Common myeloid progenitor, CD34-positive (primary cell): ENCODE measurements around the gene GNG5. TPM values are rescaled to one million over a fixed set of nuclear protein-coding genes. Genes with fewer than 3 reads are reported as not detected.

Experiments used
- CTCF ChIA-PET: fragments of 350-600 bp; sonication (Branson Sonifier 250); formaldehyde crosslinking; loops from one replicate; lab custom pipeline; 2021; ENCODE audit warnings: antibody characterized with exemption; lab: Charles Lee
- POLR2A ChIA-PET: fragments of 350-600 bp; sonication (Branson Sonifier 250); formaldehyde crosslinking; loops from one replicate; lab custom pipeline; 2021; ENCODE audit warnings: antibody characterized with exemption; lab: Charles Lee
- DNase-seq, 3 donors: peaks; one replicate each; pipeline versions ENCODE4 v3.0.0 to v3.0.0-alpha.2; 2013
- H3K27ac ChIP-seq, 2 experiments: 1 replicate in 1 of 2; 2 replicates in 1 of 2; pipeline ENCODE4 v1.7.0; 2013; ENCODE audit warnings: inconsistent platforms in 2 of 2, low read length in 2 of 2, mild to moderate bottlenecking in 2 of 2, low read depth in 1 of 2, moderate library complexity in 1 of 2; ENCODE audit not compliant: severe bottlenecking in 2 of 2, insufficient read depth in 1 of 2, poor library complexity in 1 of 2
- H3K27me3 ChIP-seq, 5 experiments: replicated peaks in 2 of 5; 1 replicate in 3 of 5; 2 replicates in 2 of 5; pipeline versions ENCODE4 v1.6.1 to v1.7.0; 2013; ENCODE audit warnings: low read length in 4 of 5, mild to moderate bottlenecking in 2 of 5, moderate library complexity in 2 of 5, inconsistent platforms in 1 of 5; ENCODE audit not compliant: insufficient read depth in 5 of 5, control insufficient read depth in 4 of 5
- H3K36me3 ChIP-seq, 4 experiments: 1 replicate in 2 of 4; 2 replicates in 2 of 4; pipeline versions ENCODE4 v1.6.1 to v1.7.0; 2013; ENCODE audit warnings: low read length in 3 of 4, control low read depth in 1 of 4, mild to moderate bottlenecking in 1 of 4; ENCODE audit not compliant: control insufficient read depth in 4 of 4, insufficient read depth in 4 of 4
- H3K4me1 ChIP-seq, 4 experiments: 1 replicate in 3 of 4; 2 replicates in 1 of 4; pipeline versions ENCODE4 v1.6.1 to v1.7.1; 2013; ENCODE audit warnings: low read length in 3 of 4, mild to moderate bottlenecking in 3 of 4, control low read depth in 1 of 4, inconsistent platforms in 1 of 4, moderate library complexity in 1 of 4; ENCODE audit not compliant: control insufficient read depth in 4 of 4, insufficient read depth in 4 of 4; ENCODE audit errors: control extremely low read depth in 1 of 4
- H3K4me3 ChIP-seq, 7 experiments: 1 replicate in 4 of 7; 2 replicates in 3 of 7; pipeline versions ENCODE4 v1.5.1 to v1.7.0; 2013; ENCODE audit warnings: mild to moderate bottlenecking in 7 of 7, low read length in 6 of 7, moderate library complexity in 6 of 7, inconsistent platforms in 2 of 7, low read depth in 2 of 7, control low read depth in 1 of 7; ENCODE audit not compliant: insufficient read depth in 4 of 7, control insufficient read depth in 1 of 7; ENCODE audit errors: extremely low read depth in 1 of 7
- H3K9me3 ChIP-seq, 5 experiments: 1 replicate in 4 of 5; 2 replicates in 1 of 5; pipeline versions ENCODE4 v1.6.1 to v1.7.1; 2013; ENCODE audit warnings: low read length in 4 of 5, mild to moderate bottlenecking in 2 of 5, inconsistent platforms in 1 of 5, low read depth in 1 of 5, moderate library complexity in 1 of 5; ENCODE audit not compliant: control insufficient read depth in 4 of 5, insufficient read depth in 2 of 5; ENCODE audit errors: control extremely low read depth in 1 of 5
- WGBS: methylation state at CpG from one replicate; pipeline ENCODE4 v1.1.5; 2013; ENCODE audit not compliant: insufficient coverage; 5-methylcytosine and 5-hydroxymethylcytosine counted together
- polyA plus RNA-seq: library from polyadenylated mRNA; unstranded; fragments of 120-200 nt; gene quantifications from one replicate; pipeline ENCODE4 v1.2.1, GENCODE V29; 2013

GNG5 gene
- polyA plus RNA-seq = 101 TPM

GRCh38 chr1:84506002-84506728 lies at the start of gene GNG5, which contains the start of gene SPATA1:
GNG5 (minus strand) TSS chr1:84506581; CDS start chr1:84506091, 490 bp downstream.
SPATA1 (plus strand) TSS chr1:84506386; CDS start chr1:84516360, 9,974 bp downstream.
- H3K27me3 ChIP-seq = no peaks in the 10 kb centered on the region
- CTCF ChIA-PET = interaction anchor here (0.8 to 4.1 kb wide), 8 partner anchors 13 to 359 kb away, joined by 3 to 21 read pairs (median 4); partner anchors contain the start of gene RPF1
- DNase-seq = peak; percentile 97 to 99 (median 99)
- peaks cover 3 to 14% (median 4%) of the 10 kb centered on the region in 4 experiments for H3K36me3 ChIP-seq
- WGBS = 0% methylated on average over 45 of the region's 60 CpGs
- peak within 1 kb of the TSS; percentile 86 to 93 for H3K27ac ChIP-seq
- H3K9me3 ChIP-seq = peaks cover 0 to 12% (median 3%) of the 10 kb centered on the region in 5 experiments
- peak within 1 kb of the TSS; percentile 84 to 98 (median 94) for H3K4me3 ChIP-seq
- POLR2A ChIA-PET = interaction anchor here (1.0 to 1.6 kb wide), 6 partner anchors 25 to 362 kb away, joined by 3 to 6 read pairs (median 4); partner anchors contain the start of genes CTBS and PRKACB
- peaks cover 8 to 33% (median 23%) of the 10 kb centered on the region in 4 experiments for H3K4me1 ChIP-seq

GRCh38 chr1:84550826-84551225 lies 44.4 kb upstream of the GNG5 start:
- H3K27ac ChIP-seq = no peak overlapping the region
- H3K4me1 ChIP-seq = no peaks in the 10 kb centered on the region
- no peak overlapping the region for H3K4me3 ChIP-seq
- no peaks in the 10 kb centered on the region for H3K9me3 ChIP-seq
- H3K27me3 ChIP-seq = no peaks in the 10 kb centered on the region
- POLR2A ChIA-PET = interaction anchor here (0.6 kb wide), 1 partner anchor 80 kb away, joined by 3 read pairs; no protein-coding TSS in a partner anchor
- H3K36me3 ChIP-seq = peaks cover 0 to 4% (median 1%) of the 10 kb centered on the region in 4 experiments
- CTCF ChIA-PET = interaction anchor here (1.0 kb wide), 2 partner anchors 9 to 16 kb away, joined by 3 read pairs; no protein-coding TSS in a partner anchor
- no CpG with 5 or more reads among the region's 2 CpGs for WGBS
- DNase-seq = no peak

GRCh38 chr1:84541679-84542078 lies 35.3 kb upstream of the GNG5 start:
- WGBS = 100% methylated on average over 1 of the region's 4 CpGs
- peak; percentile 18 to 42 (median 34) for DNase-seq
- POLR2A ChIA-PET = interaction anchor here (1.3 kb wide), 1 partner anchor 35 kb away, joined by 3 read pairs; the partner anchor contains the start of genes GNG5 and SPATA1
- Histone ChIP-seq H3K36me3 (peaks cover 0 to 11% (median 2%) of the 10 kb centered on the region in 4 experiments), H3K9me3 (no peaks in the 10 kb centered on the region), H3K27me3 (no peaks in the 10 kb centered on the region), H3K4me1 (no peaks in the 10 kb centered on the region), H3K27ac (no peak overlapping the region), H3K4me3 (no peak overlapping the region)
- CTCF ChIA-PET = interaction anchor here (0.7 to 1.8 kb wide), 5 partner anchors 33 to 411 kb away, joined by 3 to 5 read pairs (median 4); no protein-coding TSS in a partner anchor

- peaks cover 0 to 9% (median 2%) of the 10 kb centered on the region in 4 experiments for H3K36me3 ChIP-seq
- no peak overlapping the region for H3K4me3 ChIP-seq
- H3K9me3 ChIP-seq = no peaks in the 10 kb centered on the region
- ChIA-PET CTCF (interaction anchor here (0.6 to 1.2 kb wide), 5 partner anchors 54 to 397 kb away, joined by 3 to 5 read pairs (median 4); partner anchors contain the start of gene PRKACB), POLR2A (interaction anchor here (1.3 kb wide), 1 partner anchor 35 kb away, joined by 3 read pairs; the partner anchor contains the start of genes GNG5 and SPATA1)
- no peak for DNase-seq
- no peak overlapping the region for H3K27ac ChIP-seq
- H3K4me1 ChIP-seq = no peaks in the 10 kb centered on the region
- WGBS = 89% methylated on average over 1 of the region's 1 CpG
- no peaks in the 10 kb centered on the region for H3K27me3 ChIP-seq
Measured at GRCh38 chr1:84540759-84541158, 34.4 kb upstream of the GNG5 start.

- no peaks in the 10 kb centered on the region for H3K4me1 ChIP-seq
- H3K36me3 ChIP-seq = peaks cover 0 to 9% (median 2%) of the 10 kb centered on the region in 4 experiments
- H3K9me3 ChIP-seq = no peaks in the 10 kb centered on the region
- no CpG with 5 or more reads among the region's 3 CpGs for WGBS
- CTCF ChIA-PET = interaction anchor here (0.6 to 1.2 kb wide), 4 partner anchors 20 to 397 kb away, joined by 3 to 5 read pairs (median 4); partner anchors contain the start of gene PRKACB
- H3K27ac ChIP-seq = no peak overlapping the region
- H3K27me3 ChIP-seq = no peaks in the 10 kb centered on the region
- no peak for DNase-seq
- no peak overlapping the region for H3K4me3 ChIP-seq
- POLR2A ChIA-PET = no interaction called here
Measured at GRCh38 chr1:84539972-84540371, 33.6 kb upstream of the GNG5 start.

GRCh38 chr1:84538599-84538998 lies 32.2 kb upstream of the GNG5 start:
- no peaks in the 10 kb centered on the region for H3K4me1 ChIP-seq
- DNase-seq = peak in 2 of 3 donors; percentile 3 to 10
- no peak overlapping the region for H3K4me3 ChIP-seq
- no peak overlapping the region for H3K27ac ChIP-seq
- ChIA-PET CTCF (interaction anchor here (1.4 to 1.6 kb wide), 2 partner anchors 97 to 100 kb away, joined by 3 to 5 read pairs; no protein-coding TSS in a partner anchor), POLR2A (no interaction called here)
- H3K27me3 ChIP-seq = no peaks in the 10 kb centered on the region
- H3K36me3 ChIP-seq = peaks cover 0 to 9% (median 2%) of the 10 kb centered on the region in 4 experiments
- H3K9me3 ChIP-seq = no peaks in the 10 kb centered on the region
